Lung (tissue), 12 donors: ENCODE results near the gene HOXC11. TPM values are rescaled to one million over a fixed set of nuclear protein-coding genes. Genes with fewer than 3 reads are reported as not detected.

Experiments
- ATAC-seq: fragments of 200-7000 bp; cut with Tn5 transposase; one replicate; pipeline ENCODE4 v1.9.1; 2020; ENCODE audit warnings: moderate number of reproducible peaks; ENCODE audit not compliant: insufficient read depth, low FRiP score
- DNase-seq, 3 donors: peaks; one replicate each; pipeline ENCODE4 v3.0.0-alpha.2; 2013 to 2017
- H3K27ac ChIP-seq, 2 donors: one replicate each; pipeline ENCODE4 v1.5.1; 2013; ENCODE audit warnings: mild to moderate bottlenecking in 2 of 2, moderate library complexity in 2 of 2, control low read depth in 1 of 2, inconsistent platforms in 1 of 2, low read depth in 1 of 2, low read length in 1 of 2
- H3K27me3 ChIP-seq, 3 donors: one replicate each; pipeline ENCODE4 v1.5.1; 2013; ENCODE audit warnings: low read length in 2 of 3; ENCODE audit not compliant: control insufficient read depth in 3 of 3, insufficient read depth in 3 of 3
- H3K36me3 ChIP-seq, 4 donors: one replicate each; pipeline ENCODE4 v1.5.1; 2013; ENCODE audit warnings: low read length in 4 of 4, mild to moderate bottlenecking in 1 of 4, moderate library complexity in 1 of 4; ENCODE audit not compliant: control insufficient read depth in 4 of 4, insufficient read depth in 4 of 4
- H3K4me1 ChIP-seq, 5 donors: one replicate each; pipeline ENCODE4 v1.5.1; 2013; ENCODE audit warnings: low read length in 5 of 5, mild to moderate bottlenecking in 2 of 5, moderate library complexity in 1 of 5; ENCODE audit not compliant: control insufficient read depth in 5 of 5, insufficient read depth in 5 of 5
- H3K4me3 ChIP-seq: one replicate; pipeline ENCODE4 v1.5.1; 2013; ENCODE audit warnings: mild to moderate bottlenecking, control low read depth, moderate library complexity
- H3K9ac ChIP-seq, 2 donors: one replicate each; pipeline ENCODE4 v1.5.1; 2013; ENCODE audit warnings: low read length in 2 of 2, control low read depth in 1 of 2; ENCODE audit not compliant: insufficient read depth in 1 of 2
- H3K9me3 ChIP-seq, 4 donors: one replicate each; pipeline ENCODE4 v1.5.1; 2013; ENCODE audit warnings: low read length in 3 of 4, mild to moderate bottlenecking in 1 of 4, moderate library complexity in 1 of 4; ENCODE audit not compliant: control insufficient read depth in 4 of 4, insufficient read depth in 3 of 4
- WGBS, 2 donors: extraction: QIAGEN DNeasy Blood & Tissue Kit; methylation state at CpG; one replicate each; pipeline ENCODE4 v1.1.7; 2013; 5-methylcytosine and 5-hydroxymethylcytosine counted together
- polyA plus RNA-seq, 2 donors: library from polyadenylated mRNA; stranded (reverse); fragments of 200-250 nt; gene quantifications; one replicate each; pipeline ENCODE4 v1.2.1, GENCODE V29; 2013
- total RNA-seq, 2 donors: library from RNA; depleted of rRNA in 1 of 2; stranded (reverse); fragments of >200 nt in 1 of 2; gene quantifications; one replicate each; pipeline ENCODE4 v1.2.1, GENCODE V29; 2014 to 2021
- TF ChIP-seq, protein P1 (sequence below): IDR thresholded peaks from 2 replicates; pipeline ENCODE4 v1.5.1; 2012; ENCODE audit warnings: mild to moderate bottlenecking; ENCODE audit errors: control extremely low read depth, extremely low read depth
- donor health status: control.
- donor health status: control.
- donor health status: Bipolar disorder and iron deficiency.
- donor health status: healthy.
- donor health status: DM: yes; HTN: yes; CAD: no.

HOXC11 gene
- total and polyA plus RNA-seq, 4 donors: not detected

DNA sequence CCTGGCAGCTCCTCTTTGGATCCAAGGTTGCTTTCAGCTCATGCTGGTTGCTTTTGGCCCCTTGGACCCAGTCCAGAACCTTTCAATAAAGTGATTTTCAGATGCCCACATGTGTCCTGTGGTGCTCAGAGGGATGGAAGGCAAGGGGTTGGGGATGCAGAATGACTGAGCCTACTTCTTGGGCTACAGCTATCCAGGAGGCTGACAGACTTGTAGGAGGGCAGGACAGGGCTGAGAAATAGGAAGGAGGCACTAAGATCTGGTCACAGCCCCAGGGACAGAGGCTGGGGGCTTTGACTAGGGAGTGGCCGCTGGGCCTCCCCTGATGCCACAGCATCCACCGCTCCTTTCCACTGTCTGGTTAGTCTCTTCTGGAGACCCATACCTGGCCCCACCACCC is 1.2 kb upstream of the HOXC11 start:
- Histone ChIP-seq H3K36me3 (no peaks in the 10 kb centered on the region), H3K27me3 (peaks cover 35 to 98% (median 87%) of the 10 kb centered on the region in 3 donors), H3K9me3 (peaks cover 0 to 16% (median 0%) of the 10 kb centered on the region in 4 donors), H3K9ac (no peak overlapping the region), H3K27ac (no peak overlapping the region), H3K4me3 (no peak overlapping the region), H3K4me1 (peaks cover 0 to 16% (median 2%) of the 10 kb centered on the region in 5 donors)
- WGBS, 2 donors: 26 to 33% methylated on average over 2 of the region's 2 CpGs
- ATAC-seq (no peak), DNase-seq (no peak)
- TF ChIP-seq, protein P1, sequence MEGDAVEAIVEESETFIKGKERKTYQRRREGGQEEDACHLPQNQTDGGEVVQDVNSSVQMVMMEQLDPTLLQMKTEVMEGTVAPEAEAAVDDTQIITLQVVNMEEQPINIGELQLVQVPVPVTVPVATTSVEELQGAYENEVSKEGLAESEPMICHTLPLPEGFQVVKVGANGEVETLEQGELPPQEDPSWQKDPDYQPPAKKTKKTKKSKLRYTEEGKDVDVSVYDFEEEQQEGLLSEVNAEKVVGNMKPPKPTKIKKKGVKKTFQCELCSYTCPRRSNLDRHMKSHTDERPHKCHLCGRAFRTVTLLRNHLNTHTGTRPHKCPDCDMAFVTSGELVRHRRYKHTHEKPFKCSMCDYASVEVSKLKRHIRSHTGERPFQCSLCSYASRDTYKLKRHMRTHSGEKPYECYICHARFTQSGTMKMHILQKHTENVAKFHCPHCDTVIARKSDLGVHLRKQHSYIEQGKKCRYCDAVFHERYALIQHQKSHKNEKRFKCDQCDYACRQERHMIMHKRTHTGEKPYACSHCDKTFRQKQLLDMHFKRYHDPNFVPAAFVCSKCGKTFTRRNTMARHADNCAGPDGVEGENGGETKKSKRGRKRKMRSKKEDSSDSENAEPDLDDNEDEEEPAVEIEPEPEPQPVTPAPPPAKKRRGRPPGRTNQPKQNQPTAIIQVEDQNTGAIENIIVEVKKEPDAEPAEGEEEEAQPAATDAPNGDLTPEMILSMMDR: no peak

DNA sequence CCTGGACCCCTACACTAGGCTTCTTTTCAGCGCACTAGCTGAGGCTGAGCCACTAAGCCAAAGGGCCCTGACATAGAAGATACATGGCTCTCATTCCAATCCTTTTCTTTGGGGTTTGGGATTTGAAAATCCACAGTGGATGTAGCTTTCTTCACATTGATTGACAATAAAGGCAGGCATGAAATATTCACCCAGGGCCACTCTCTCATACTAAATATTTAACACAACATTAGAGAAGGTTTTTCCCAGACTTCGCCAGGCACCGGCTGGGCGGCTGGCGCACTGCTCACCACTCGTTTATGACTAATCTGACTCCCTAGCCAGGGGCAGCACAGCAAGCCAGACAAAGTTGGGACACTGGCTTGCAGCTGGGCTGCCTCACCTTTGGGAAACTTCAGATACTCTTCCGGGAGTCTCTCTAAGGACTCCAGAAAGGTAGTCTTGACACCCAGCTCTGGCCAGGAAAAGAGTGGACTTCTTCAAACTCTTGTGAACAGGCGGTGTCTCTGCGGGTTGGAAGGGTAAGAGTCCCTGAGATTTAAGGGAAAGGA is 699 bp upstream of the HOXC11 start:
- H3K4me1 ChIP-seq: peaks cover 0 to 16% (median 4%) of the 10 kb centered on the region in 5 donors
- no peak for DNase-seq
- peaks cover 39 to 98% (median 87%) of the 10 kb centered on the region in 3 donors for H3K27me3 ChIP-seq
- H3K9ac ChIP-seq: no peak overlapping the region
- H3K9me3 ChIP-seq: peaks cover 0 to 16% (median 0%) of the 10 kb centered on the region in 4 donors
- no peak for ATAC-seq
- H3K27ac ChIP-seq: no peak overlapping the region
- no peak overlapping the region for H3K4me3 ChIP-seq
- TF ChIP-seq, protein P1: no peak
- H3K36me3 ChIP-seq: no peaks in the 10 kb centered on the region
- 22 to 27% methylated on average over 9 of the region's 9 CpGs for WGBS, 2 donors

DNA sequence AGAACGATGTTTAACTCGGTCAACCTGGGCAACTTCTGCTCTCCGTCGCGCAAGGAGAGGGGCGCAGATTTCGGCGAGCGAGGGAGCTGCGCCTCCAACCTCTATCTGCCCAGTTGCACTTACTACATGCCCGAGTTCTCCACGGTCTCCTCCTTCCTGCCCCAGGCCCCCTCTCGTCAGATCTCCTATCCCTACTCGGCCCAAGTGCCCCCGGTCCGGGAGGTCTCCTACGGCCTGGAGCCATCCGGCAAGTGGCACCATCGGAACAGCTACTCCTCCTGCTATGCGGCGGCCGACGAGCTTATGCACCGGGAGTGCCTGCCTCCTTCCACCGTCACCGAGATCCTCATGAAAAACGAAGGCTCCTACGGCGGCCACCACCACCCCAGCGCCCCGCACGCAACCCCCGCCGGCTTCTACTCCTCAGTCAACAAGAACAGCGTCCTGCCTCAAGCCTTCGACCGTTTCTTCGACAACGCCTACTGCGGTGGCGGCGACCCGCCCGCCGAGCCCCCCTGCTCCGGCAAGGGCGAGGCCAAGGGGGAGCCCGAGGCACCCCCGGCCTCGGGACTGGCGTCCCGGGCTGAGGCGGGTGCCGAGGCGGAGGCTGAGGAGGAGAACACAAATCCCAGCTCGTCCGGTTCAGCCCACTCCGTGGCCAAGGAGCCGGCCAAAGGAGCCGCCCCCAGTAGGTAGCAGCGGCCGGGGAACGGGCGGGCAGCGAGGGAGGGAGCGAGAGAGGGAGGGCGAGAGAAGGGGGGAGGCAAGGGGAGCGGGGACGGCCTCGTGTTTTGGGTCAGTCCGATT is 513 bp downstream of the HOXC11 start:
- Histone ChIP-seq H3K9me3 (peaks cover 0 to 17% (median 0%) of the 10 kb centered on the region in 4 donors), H3K4me3 (no peak overlapping the region), H3K4me1 (peaks cover 0 to 16% (median 4%) of the 10 kb centered on the region in 5 donors), H3K36me3 (no peaks in the 10 kb centered on the region), H3K27me3 (peaks cover 40 to 98% (median 86%) of the 10 kb centered on the region in 3 donors), H3K27ac (no peak overlapping the region), H3K9ac (no peak overlapping the region)
- ATAC-seq (no peak), DNase-seq (no peak)
- 2 to 4% methylated on average over 68 to 71 of the region's 71 CpGs for WGBS, 2 donors
- TF ChIP-seq, protein P1: no peak
